ENCODE results near the gene RNF39. TPM values are rescaled to one million over a fixed set of nuclear protein-coding genes. Genes with fewer than 3 reads are reported as not detected.

Gene RNF39
- polyA plus RNA-seq, 1 donor from 2014 or later = not detected

GRCh38 chr6:30073489-30074235 is 1.9 kb downstream of the RNF39 start:
- peaks cover under 1% of the 10 kb centered on the region for H3K79me2 ChIP-seq (replicated peaks; ENCODE audit: insufficient read depth, low read length)
- no peaks in the 10 kb centered on the region for H3K36me3 ChIP-seq (ENCODE audit: insufficient read depth, low read length)
- no peak for TF ChIP-seq EZH2 (IDR thresholded peaks at IDR 0.05; ENCODE audit: borderline replicate concordance, insufficient read depth, low read length, poor library complexity, severe bottlenecking)
- no peak for TF ChIP-seq MXI1 (conservative IDR thresholded peaks at IDR 0.05; ENCODE audit: poor library complexity, severe bottlenecking)
- no peak for TF ChIP-seq EP300 (conservative IDR thresholded peaks at IDR 0.05; ENCODE audit: poor library complexity, severe bottlenecking)
- no peaks in the 10 kb centered on the region for H3K9me3 ChIP-seq (ENCODE audit: low read length)
- no peaks in the 10 kb centered on the region for H3F3A ChIP-seq (ENCODE audit: insufficient read depth, low read length, poor library complexity, severe bottlenecking)
- H3K9me2 ChIP-seq (ENCODE audit: insufficient read depth, low read length) = no peaks in the 10 kb centered on the region
- no peak overlapping the region for H3K4me2 ChIP-seq (ENCODE audit: low read length)
- H3K9ac ChIP-seq (ENCODE audit: low read length) = no peak overlapping the region
- no peaks in the 10 kb centered on the region for H4K20me1 ChIP-seq (ENCODE audit: insufficient read depth)
- no peak overlapping the region for H3K27ac ChIP-seq (ENCODE audit: low read length)
- peaks cover 79% of the 10 kb centered on the region for H3K27me3 ChIP-seq (ENCODE audit: insufficient read depth, low read depth, low read length)
- no peak overlapping the region for H3K4me3 ChIP-seq (ENCODE audit: low read length)
- H2AFZ ChIP-seq (ENCODE audit: low read depth, low read length) = no peak overlapping the region

GRCh38 chr6:30071858-30072257 is 3.7 kb downstream of the RNF39 start:
- H3K36me3 ChIP-seq (ENCODE audit: insufficient read depth, low read length) = no peaks in the 10 kb centered on the region
- no peaks in the 10 kb centered on the region for H3K9me2 ChIP-seq (ENCODE audit: insufficient read depth, low read length)
- H3K79me2 ChIP-seq (replicated peaks; ENCODE audit: insufficient read depth, low read length) = peaks cover 14% of the 10 kb centered on the region
- no peak overlapping the region for H3K27ac ChIP-seq (ENCODE audit: low read length)
- no peak overlapping the region for H3K4me3 ChIP-seq (ENCODE audit: low read length)
- H2AFZ ChIP-seq (ENCODE audit: low read depth, low read length) = no peak overlapping the region
- no peaks in the 10 kb centered on the region for H4K20me1 ChIP-seq (ENCODE audit: insufficient read depth)
- H3K4me2 ChIP-seq (ENCODE audit: low read length) = no peak overlapping the region
- peaks cover 63% of the 10 kb centered on the region for H3K27me3 ChIP-seq (ENCODE audit: insufficient read depth, low read depth, low read length)
- no peaks in the 10 kb centered on the region for H3K9me3 ChIP-seq (ENCODE audit: low read length)
- TF ChIP-seq REST (IDR thresholded peaks at IDR 0.05; ENCODE audit: borderline replicate concordance) (no peak), TAF1 (IDR thresholded peaks at IDR 0.05; ENCODE audit: low read depth) (no peak), CTCF (IDR thresholded peaks at IDR 0.05; ENCODE audit: poor library complexity, severe bottlenecking) (no peak), RAD21 (conservative IDR thresholded peaks at IDR 0.05) (no peak), EZH2 (IDR thresholded peaks at IDR 0.05; ENCODE audit: borderline replicate concordance, insufficient read depth, low read length, poor library complexity, severe bottlenecking) (no peak), EP300 (conservative IDR thresholded peaks at IDR 0.05; ENCODE audit: poor library complexity, severe bottlenecking) (no peak), MXI1 (conservative IDR thresholded peaks at IDR 0.05; ENCODE audit: poor library complexity, severe bottlenecking) (no peak), SMC3 (conservative IDR thresholded peaks at IDR 0.05; ENCODE audit: poor library complexity) (no peak), POLR2AphosphoS5 (IDR thresholded peaks at IDR 0.05) (no peak)
- no peaks in the 10 kb centered on the region for H3F3A ChIP-seq (ENCODE audit: insufficient read depth, low read length, poor library complexity, severe bottlenecking)
- H3K9ac ChIP-seq (ENCODE audit: low read length) = no peak overlapping the region
